IMR-90 (cell line): ENCODE measurements around the gene EBF3.

Experiments used
- CEBPB ChIP-seq: IDR thresholded peaks from 2 replicates; pipeline ENCODE4 v1.6.1; 2012; ENCODE audit warnings: low read depth, low read length, improper control_type of control experiment
- NFE2L2 ChIP-seq: fragments of 150-350 bp; IDR thresholded peaks from 2 replicates; pipeline ENCODE4 v1.6.1; 2016; ENCODE audit warnings: low read depth, mild to moderate bottlenecking, low read length
- POLR2A ChIP-seq: IDR thresholded peaks from 2 replicates; pipeline ENCODE4 v1.6.1; 2012; ENCODE audit warnings: mild to moderate bottlenecking, low read depth, low read length
- TF ChIP-seq, protein P1 (sequence below): conservative IDR thresholded peaks from 2 replicates; pipeline ENCODE4 v1.5.1; 2012; ENCODE audit warnings: mild to moderate bottlenecking, low read depth, low read length, improper control_type of control experiment

DNA sequence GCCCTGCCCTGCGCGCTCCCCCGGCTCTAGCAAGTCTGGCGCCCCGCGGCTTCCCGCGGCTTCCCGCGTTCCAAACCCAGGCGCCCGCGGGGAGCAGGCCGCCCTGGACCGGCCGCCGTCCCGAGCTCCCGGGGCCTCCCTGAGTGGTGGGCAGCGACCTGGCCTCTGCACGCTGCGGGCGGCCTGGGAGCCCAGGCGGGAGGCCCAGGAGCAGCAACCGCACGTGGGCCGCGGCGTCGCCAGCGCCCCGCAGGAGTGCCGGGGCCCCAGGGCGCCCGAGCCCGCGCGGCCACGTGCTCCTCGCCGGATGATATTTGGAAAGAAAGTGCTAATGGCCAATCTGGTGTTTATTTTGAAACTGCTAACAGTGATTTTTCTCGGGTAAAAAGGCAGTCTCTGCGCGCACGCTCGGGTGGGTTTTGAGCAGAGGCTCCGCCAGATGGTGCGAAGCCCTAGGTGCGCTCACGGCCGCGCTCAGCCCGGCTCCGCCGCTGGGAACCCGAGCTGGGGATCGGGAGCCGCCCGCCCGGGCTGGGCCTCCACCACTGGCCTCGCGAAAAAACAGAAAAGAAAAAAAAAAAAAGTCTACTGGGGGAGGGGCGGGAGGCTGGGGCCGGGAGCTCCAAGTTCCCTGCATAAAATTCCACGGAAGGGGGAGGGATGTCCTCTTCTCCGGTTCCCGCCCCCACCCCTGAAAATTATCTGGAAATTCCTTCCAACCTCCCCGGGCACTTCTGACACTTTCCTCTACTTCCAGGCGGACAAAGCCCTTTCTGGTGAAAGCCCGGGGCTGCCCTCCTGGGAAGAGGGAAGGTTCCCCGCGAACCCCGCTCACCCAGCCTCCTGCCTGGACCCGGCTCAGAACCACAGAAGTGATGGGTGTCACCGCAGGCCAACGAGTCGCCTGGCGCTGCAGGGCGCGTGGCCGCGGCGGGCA lies 4.3 kb downstream of the EBF3 start:
- TF ChIP-seq, protein P1, sequence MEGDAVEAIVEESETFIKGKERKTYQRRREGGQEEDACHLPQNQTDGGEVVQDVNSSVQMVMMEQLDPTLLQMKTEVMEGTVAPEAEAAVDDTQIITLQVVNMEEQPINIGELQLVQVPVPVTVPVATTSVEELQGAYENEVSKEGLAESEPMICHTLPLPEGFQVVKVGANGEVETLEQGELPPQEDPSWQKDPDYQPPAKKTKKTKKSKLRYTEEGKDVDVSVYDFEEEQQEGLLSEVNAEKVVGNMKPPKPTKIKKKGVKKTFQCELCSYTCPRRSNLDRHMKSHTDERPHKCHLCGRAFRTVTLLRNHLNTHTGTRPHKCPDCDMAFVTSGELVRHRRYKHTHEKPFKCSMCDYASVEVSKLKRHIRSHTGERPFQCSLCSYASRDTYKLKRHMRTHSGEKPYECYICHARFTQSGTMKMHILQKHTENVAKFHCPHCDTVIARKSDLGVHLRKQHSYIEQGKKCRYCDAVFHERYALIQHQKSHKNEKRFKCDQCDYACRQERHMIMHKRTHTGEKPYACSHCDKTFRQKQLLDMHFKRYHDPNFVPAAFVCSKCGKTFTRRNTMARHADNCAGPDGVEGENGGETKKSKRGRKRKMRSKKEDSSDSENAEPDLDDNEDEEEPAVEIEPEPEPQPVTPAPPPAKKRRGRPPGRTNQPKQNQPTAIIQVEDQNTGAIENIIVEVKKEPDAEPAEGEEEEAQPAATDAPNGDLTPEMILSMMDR: no peak
- TF ChIP-seq POLR2A (no peak), CEBPB (no peak), NFE2L2 (no peak)
